CMK (cell line): ENCODE data around the gene TLE2.

Source experiments
- DNase-seq: peaks from one replicate; pipeline ENCODE4 v3.0.0-alpha.2; 2010; ENCODE audit warnings: low read depth

Gene TLE2

DNA sequence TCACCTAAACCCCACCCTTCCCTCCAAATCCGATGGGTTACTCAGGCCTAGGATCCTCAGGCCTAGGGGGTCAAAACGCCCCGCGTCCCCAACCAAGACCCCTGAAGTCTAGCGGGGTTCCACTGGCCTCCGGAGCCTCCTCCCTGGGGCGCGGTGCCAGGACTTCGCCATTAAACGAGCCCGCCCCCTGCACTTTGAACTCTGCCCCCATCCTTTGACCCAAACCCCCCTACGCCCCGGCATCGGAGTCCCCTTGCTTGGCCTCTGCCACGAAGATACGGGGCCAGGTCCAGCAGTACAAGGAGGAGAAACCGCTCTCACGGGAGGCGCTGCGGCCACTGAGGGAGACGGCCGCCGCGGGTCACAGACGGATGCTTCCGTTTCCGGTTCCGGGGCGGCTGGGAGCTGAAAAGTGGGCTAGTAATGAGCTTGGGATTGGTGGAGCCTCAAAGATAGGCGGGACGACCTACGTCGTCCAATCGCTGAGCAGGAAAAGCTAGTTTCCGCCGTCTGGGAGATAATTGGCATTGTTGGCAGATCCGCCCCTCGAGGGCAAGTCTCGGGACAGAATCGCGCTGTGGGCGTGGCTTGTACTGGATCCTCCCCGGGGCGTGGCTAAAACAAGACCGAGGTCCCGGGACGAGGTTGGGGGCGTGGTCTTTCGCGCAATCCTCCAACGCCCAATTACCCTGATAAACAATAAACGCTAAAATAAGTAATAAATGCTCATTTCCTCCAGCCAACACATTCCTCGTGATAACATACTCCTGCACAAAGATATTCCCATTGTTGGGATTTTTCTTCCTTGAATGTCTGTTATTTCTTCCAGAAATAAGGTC is 78.6 kb downstream of the TLE2 start:
- peak; percentile 99 for DNase-seq

DNA sequence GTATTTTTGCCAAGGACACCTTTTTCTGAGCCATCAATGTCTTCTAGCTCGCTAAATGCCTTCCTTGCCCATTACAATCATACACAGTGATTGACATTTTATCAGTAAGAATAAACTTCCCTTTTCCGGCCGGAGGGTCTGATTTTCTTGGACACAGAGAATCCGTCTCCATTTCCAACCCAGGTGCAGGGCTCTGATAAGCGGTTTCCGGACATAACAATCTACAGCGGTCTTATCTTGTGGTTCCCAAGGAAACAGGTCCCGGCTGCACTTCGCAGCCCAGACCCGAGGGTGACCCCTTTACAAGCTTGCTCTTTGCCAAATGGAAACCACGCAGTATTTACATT is 79.2 kb downstream of the TLE2 start:
- DNase-seq = peak; percentile 94
